Right ventricle myocardium inferior (tissue), 1 donor: ENCODE data around the gene IGF1R. TPM values are rescaled to one million over a fixed set of nuclear protein-coding genes. Genes with fewer than 3 reads are reported as not detected.

ENCODE experiments used
- ATAC-seq: fragments of 200-7000 bp; cut with Tn5 transposase; one replicate; pipeline ENCODE4 v1.9.1; 2020; ENCODE audit warnings: mild to moderate bottlenecking, moderate library complexity
- DNase-seq: peaks from one replicate; pipeline ENCODE4 v3.0.0; 2021; ENCODE audit errors: missing footprints
- intact Hi-C: fragments of 100-400 bp; cut with DNase I; formaldehyde crosslinking; loops from one replicate; pipeline ENCODE4 v1.11.0; 2022
- total RNA-seq: library from RNA; stranded (reverse); fragmentation: NEBNext Ultra II Directional; extraction: Animal tissue kit (Norgen Biotek cat#: 25700); gene quantifications from one replicate; pipeline ENCODE4 v1.2.1, GENCODE V29; 2021
- donor health status: DM: no; HTN: yes; CAD: no; lungs with severe emphysema.

The IGF1R gene
- total RNA-seq, 1 donor from 2014 or later = 26.3 TPM

- DNase-seq = peak; percentile 77
- peak; percentile 85 for ATAC-seq
- intact Hi-C loops = loop anchor here (5.0 kb wide), 1 partner anchor 114 kb away; no protein-coding TSS in a partner anchor
These were observed 295.3 kb downstream of the IGF1R start for GRCh38 chr15:98943601-98944151.

GRCh38 chr15:98946301-98947255 lies 298.2 kb downstream of the IGF1R start:
- peak; percentile 73 for ATAC-seq
- intact Hi-C loops = no loop called here
- DNase-seq = no peak

GRCh38 chr15:98948456-98948855 lies 300.1 kb downstream of the IGF1R start:
- DNase-seq = no peak
- no peak for ATAC-seq
- intact Hi-C loops = no loop called here

GRCh38 chr15:98948941-98949340 lies 300.6 kb downstream of the IGF1R start:
- no peak for ATAC-seq
- DNase-seq = no peak
- intact Hi-C loops = no loop called here

- intact Hi-C loops = no loop called here
- no peak for DNase-seq
- ATAC-seq = no peak
These were observed 301.3 kb downstream of the IGF1R start for GRCh38 chr15:98949624-98950023.

GRCh38 chr15:98950248-98950647 lies 301.9 kb downstream of the IGF1R start:
- intact Hi-C loops = no loop called here
- DNase-seq = no peak
- no peak for ATAC-seq

- intact Hi-C loops = no loop called here
These were observed 302.7 kb downstream of the IGF1R start for GRCh38 chr15:98951004-98951403.

GRCh38 chr15:98951493-98952320 lies 303.4 kb downstream of the IGF1R start:
- intact Hi-C loops = no loop called here
- no peak for DNase-seq
- no peak for ATAC-seq

More at GRCh38 chr15:98951004-98951403, 302.7 kb downstream of the IGF1R start:
- DNase-seq = no peak
- no peak for ATAC-seq

- intact Hi-C loops = no loop called here
- ATAC-seq (no peak), DNase-seq (no peak)
These were observed 304.1 kb downstream of the IGF1R start for GRCh38 chr15:98952381-98952803.

GRCh38 chr15:98953000-98953787 lies 304.9 kb downstream of the IGF1R start:
- intact Hi-C loops = no loop called here
- DNase-seq (no peak), ATAC-seq (peak; percentile 54)

- ATAC-seq (peak; percentile 23), DNase-seq (no peak)
- intact Hi-C loops = no loop called here
These were observed 305.6 kb downstream of the IGF1R start for GRCh38 chr15:98953968-98954367.

GRCh38 chr15:98954411-98954810 lies 306.1 kb downstream of the IGF1R start:
- intact Hi-C loops = no loop called here
- ATAC-seq (peak; percentile 77), DNase-seq (peak; percentile 85)

GRCh38 chr15:98955331-98955730 lies 307.0 kb downstream of the IGF1R start:
- ATAC-seq (no peak), DNase-seq (peak; percentile 74)
- intact Hi-C loops = no loop called here

GRCh38 chr15:98955961-98956723 lies 307.8 kb downstream of the IGF1R start:
- DNase-seq = no peak
- no peak for ATAC-seq
- intact Hi-C loops = no loop called here

- intact Hi-C loops = no loop called here
- no peak for ATAC-seq
- DNase-seq = no peak
These were observed 308.6 kb downstream of the IGF1R start for GRCh38 chr15:98956796-98957553.

- intact Hi-C loops = no loop called here
- DNase-seq (no peak), ATAC-seq (no peak)
These were observed 309.3 kb downstream of the IGF1R start for GRCh38 chr15:98957655-98958054.

- intact Hi-C loops = no loop called here
- no peak for DNase-seq
- no peak for ATAC-seq
These were observed 309.7 kb downstream of the IGF1R start for GRCh38 chr15:98958076-98958475.
